ENCODE data around the gene WSCD1.

WSCD1 gene

DNA sequence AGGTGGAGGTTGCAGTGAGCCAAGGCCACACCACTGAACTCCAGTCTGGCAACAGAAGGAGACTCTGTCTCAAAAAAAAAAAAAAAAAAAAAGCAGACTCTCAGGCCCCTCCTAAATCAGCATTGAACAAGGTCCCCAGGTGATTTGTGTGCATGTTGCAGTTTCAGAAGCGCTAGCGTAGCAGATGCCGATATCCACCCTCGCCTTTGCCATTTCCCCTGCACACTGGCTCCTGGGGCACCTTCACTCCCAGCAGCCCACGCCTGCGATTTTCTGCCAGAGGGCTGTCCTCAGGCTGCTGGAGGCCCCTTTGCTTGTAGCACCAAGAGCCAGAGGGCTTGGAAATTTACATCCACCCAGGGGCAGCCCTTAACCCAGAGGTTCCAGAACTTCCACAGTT, 95.6 kb downstream of the WSCD1 start:
- no peaks in the 10 kb centered on the region for H3K36me3 Mint-ChIP-seq (ENCODE audit: low read depth)
- TF ChIP-seq, protein P1, sequence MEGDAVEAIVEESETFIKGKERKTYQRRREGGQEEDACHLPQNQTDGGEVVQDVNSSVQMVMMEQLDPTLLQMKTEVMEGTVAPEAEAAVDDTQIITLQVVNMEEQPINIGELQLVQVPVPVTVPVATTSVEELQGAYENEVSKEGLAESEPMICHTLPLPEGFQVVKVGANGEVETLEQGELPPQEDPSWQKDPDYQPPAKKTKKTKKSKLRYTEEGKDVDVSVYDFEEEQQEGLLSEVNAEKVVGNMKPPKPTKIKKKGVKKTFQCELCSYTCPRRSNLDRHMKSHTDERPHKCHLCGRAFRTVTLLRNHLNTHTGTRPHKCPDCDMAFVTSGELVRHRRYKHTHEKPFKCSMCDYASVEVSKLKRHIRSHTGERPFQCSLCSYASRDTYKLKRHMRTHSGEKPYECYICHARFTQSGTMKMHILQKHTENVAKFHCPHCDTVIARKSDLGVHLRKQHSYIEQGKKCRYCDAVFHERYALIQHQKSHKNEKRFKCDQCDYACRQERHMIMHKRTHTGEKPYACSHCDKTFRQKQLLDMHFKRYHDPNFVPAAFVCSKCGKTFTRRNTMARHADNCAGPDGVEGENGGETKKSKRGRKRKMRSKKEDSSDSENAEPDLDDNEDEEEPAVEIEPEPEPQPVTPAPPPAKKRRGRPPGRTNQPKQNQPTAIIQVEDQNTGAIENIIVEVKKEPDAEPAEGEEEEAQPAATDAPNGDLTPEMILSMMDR (IDR thresholded peaks at IDR 0.05; ENCODE audit: unreplicated experiment in 3 of 3) = no peak
- H3K27me3 Mint-ChIP-seq (ENCODE audit: low read depth) = peaks cover 23% of the 10 kb centered on the region
- H3K9me3 Mint-ChIP-seq = peaks cover 4% of the 10 kb centered on the region
- no peak overlapping the region for H3K27ac Mint-ChIP-seq
- H3K4me1 Mint-ChIP-seq = peaks cover 51% of the 10 kb centered on the region
- no peak overlapping the region for H3K4me3 Mint-ChIP-seq

DNA sequence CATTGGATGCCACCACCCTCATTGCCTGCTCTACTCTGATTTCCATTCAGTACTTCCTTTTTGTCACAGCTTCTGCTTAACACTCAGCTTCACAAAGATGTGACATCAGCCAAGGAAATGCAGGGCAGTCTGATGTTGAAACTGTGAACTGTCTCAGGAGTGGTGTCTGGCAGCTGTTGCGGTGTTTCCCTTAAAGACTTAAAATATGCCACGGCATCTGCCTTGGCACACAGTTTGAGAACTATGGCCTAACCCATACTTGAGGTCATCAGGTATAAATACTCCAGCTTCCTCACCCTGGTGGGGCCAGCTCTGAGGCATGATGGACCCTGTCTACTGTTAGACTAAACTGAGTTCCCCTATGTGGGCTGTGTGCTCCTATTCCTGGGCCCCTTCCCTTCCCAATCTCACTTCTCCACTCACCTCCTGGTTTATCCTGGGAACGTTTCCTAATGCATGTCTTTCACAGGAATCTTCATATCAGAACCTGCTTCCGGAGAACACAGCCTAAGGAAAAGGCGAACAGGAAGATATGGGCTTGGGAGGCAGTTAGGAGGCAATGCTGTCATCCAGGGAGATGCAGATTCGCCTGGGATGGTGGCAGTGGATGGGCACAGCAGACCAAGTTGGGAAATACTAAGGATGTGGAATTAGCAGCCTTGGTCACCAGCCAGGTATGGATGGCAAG, 96.5 kb downstream of the WSCD1 start:
- H3K9me3 Mint-ChIP-seq = peaks cover 6% of the 10 kb centered on the region
- peaks cover 47% of the 10 kb centered on the region for H3K4me1 Mint-ChIP-seq
- no peak overlapping the region for H3K4me3 Mint-ChIP-seq
- no peak overlapping the region for H3K27ac Mint-ChIP-seq
- TF ChIP-seq, protein P1 (IDR thresholded peaks at IDR 0.05; ENCODE audit: unreplicated experiment in 3 of 3) = no peak
- H3K27me3 Mint-ChIP-seq (ENCODE audit: low read depth) = peaks cover 23% of the 10 kb centered on the region
- H3K36me3 Mint-ChIP-seq (ENCODE audit: low read depth) = no peaks in the 10 kb centered on the region

DNA sequence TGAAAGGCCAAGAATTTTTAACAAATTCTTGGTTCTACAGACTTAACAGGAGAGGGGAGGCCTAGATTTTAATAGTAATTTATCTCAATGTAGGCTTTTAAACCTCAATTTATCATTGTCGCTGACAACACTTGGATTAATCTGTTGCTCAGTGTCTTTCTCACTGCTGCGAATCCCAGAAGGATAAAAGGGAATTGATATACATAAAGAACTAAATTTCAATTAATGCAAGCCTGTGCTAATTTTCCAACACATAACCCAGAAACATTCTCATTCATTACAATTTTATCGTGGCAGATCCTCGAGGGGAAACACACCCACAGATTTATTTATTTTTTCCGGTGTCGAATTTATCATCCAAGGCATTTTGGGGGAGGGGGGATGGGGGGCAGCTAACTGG, 98.1 kb downstream of the WSCD1 start:
- TF ChIP-seq, protein P1 (IDR thresholded peaks at IDR 0.05; ENCODE audit: unreplicated experiment in 3 of 3) = no peak
- no peaks in the 10 kb centered on the region for H3K36me3 Mint-ChIP-seq (ENCODE audit: low read depth)
- H3K4me1 Mint-ChIP-seq = peaks cover 31% of the 10 kb centered on the region
- H3K4me3 Mint-ChIP-seq = no peak overlapping the region
- no peak overlapping the region for H3K27ac Mint-ChIP-seq
- peaks cover 22% of the 10 kb centered on the region for H3K27me3 Mint-ChIP-seq (ENCODE audit: low read depth)
- H3K9me3 Mint-ChIP-seq = peaks cover 6% of the 10 kb centered on the region

DNA sequence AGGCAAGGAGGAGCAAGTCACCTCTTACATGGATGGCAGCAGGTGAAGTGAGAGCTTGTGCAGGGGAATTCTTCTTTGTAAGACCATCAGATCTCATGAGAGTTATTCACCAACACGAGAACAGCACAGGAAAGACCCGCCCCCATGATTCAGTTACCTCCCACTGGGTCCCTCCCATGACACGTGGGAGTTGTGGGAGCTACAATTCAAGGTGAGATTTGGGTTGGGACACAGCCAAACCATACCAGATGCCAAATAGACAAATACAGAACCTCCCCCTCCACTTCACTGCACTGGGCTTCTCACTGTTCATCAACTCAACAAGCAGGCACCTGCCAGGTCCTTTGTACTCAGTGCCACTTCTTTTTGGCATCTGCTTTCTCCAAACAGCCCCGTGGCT, 100.2 kb downstream of the WSCD1 start:
- H3K9me3 Mint-ChIP-seq = peaks cover 6% of the 10 kb centered on the region
- H3K27me3 Mint-ChIP-seq (ENCODE audit: low read depth) = peaks cover 14% of the 10 kb centered on the region
- TF ChIP-seq, protein P1 (IDR thresholded peaks at IDR 0.05; ENCODE audit: unreplicated experiment in 3 of 3) = no peak
- peaks cover 18% of the 10 kb centered on the region for H3K4me1 Mint-ChIP-seq
- no peak overlapping the region for H3K27ac Mint-ChIP-seq
- H3K36me3 Mint-ChIP-seq (ENCODE audit: low read depth) = no peaks in the 10 kb centered on the region
- no peak overlapping the region for H3K4me3 Mint-ChIP-seq

DNA sequence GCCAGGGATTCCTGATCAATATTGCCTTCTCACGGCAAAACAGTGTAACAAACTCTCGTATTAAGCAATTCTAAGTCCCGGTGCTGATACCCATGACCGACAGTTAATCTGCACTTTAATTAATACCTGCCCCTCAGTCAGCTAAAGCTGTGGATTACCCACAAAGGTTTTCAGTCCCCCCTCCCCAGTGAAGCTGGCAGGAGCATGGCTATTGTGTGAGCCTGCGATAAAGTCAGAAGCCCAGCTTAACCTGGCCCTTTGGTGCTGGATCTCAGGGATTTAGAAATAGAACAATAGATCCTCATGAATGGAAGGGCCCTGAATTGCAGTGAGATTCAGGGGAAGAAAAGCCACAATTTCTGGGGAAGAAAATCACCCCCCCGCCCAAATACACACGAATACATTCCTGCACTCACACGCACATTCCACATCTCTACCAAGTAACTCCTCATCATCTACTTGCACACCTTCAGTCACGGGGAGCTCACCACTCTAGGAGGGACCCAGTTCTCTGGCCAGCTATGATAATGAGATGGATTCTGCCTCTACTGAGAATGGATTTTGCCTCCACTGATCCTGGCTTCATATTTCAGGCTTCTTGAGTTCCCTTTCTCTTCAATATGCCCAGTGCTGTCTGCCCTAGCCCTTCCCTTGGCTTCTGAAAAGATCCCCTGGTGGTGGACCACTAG, 102.6 kb downstream of the WSCD1 start:
- TF ChIP-seq, protein P1 (IDR thresholded peaks at IDR 0.05; ENCODE audit: unreplicated experiment in 3 of 3) = no peak
- H3K4me3 Mint-ChIP-seq = no peak overlapping the region

DNA sequence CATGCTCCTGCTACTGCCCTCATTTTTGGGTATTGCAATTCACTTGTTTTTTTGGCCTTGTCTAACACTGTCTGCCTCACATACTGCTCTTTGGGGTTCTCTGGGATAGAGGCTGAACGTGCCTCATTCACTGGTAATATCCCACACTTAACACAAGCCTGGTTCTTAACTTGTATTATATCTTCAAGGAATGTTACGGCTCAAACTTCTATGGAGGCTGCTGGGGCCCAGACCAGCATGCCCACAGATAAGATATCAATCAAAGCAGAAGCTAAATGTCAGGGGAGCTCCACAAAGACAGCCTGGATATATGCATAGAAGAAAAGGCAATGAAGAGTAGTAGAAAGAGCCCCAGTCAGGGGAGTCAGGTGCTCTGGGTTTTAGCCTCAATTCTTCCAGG, 103.5 kb downstream of the WSCD1 start:
- TF ChIP-seq, protein P1 (IDR thresholded peaks at IDR 0.05; ENCODE audit: unreplicated experiment in 3 of 3) = no peak
- H3K4me1 Mint-ChIP-seq = no peaks in the 10 kb centered on the region
- peaks cover 6% of the 10 kb centered on the region for H3K9me3 Mint-ChIP-seq
- no peak overlapping the region for H3K27ac Mint-ChIP-seq
- H3K27me3 Mint-ChIP-seq (ENCODE audit: low read depth) = peaks cover 14% of the 10 kb centered on the region
- no peaks in the 10 kb centered on the region for H3K36me3 Mint-ChIP-seq (ENCODE audit: low read depth)
- H3K4me3 Mint-ChIP-seq = no peak overlapping the region

More for the DNA sequence above, 102.6 kb downstream of the WSCD1 start:
- H3K9me3 Mint-ChIP-seq = peaks cover 6% of the 10 kb centered on the region
- H3K27ac Mint-ChIP-seq = no peak overlapping the region
- no peaks in the 10 kb centered on the region for H3K36me3 Mint-ChIP-seq (ENCODE audit: low read depth)
- peaks cover 6% of the 10 kb centered on the region for H3K4me1 Mint-ChIP-seq
- peaks cover 14% of the 10 kb centered on the region for H3K27me3 Mint-ChIP-seq (ENCODE audit: low read depth)
